Adrenal gland (tissue), 12 donors: ENCODE results near the gene GPC6. TPM values are rescaled to one million over a fixed set of nuclear protein-coding genes. Genes with fewer than 3 reads are reported as not detected.

Experiments
- DNase-seq, 7 donors: peaks; one replicate each; pipeline ENCODE4 v3.0.0-alpha.2; 2019 to 2020
- H3K27ac ChIP-seq, 5 donors: fragments of 200-600 bp; sonication (generic) in 4 of 5; 1 replicate in 3 of 5; 2 replicates in 2 of 5; pipeline versions ENCODE4 v1.5.1 to v1.8.0; 2016 to 2020; ENCODE audit warnings: mild to moderate bottlenecking in 1 of 5
- H3K27me3 ChIP-seq: fragments of 200-600 bp; 2 replicates; pipeline ENCODE4 v1.8.0; 2021
- H3K36me3 ChIP-seq, 2 donors: fragments of 200-600 bp; replicated peaks in 1 of 2; 1 replicate in 1 of 2; 2 replicates in 1 of 2; pipeline versions ENCODE4 v1.5.1 to v1.8.0; 2018 to 2022
- H3K4me1 ChIP-seq, 2 donors: fragments of 200-600 bp; replicated peaks in 1 of 2; 1 replicate in 1 of 2; 2 replicates in 1 of 2; pipeline versions ENCODE4 v1.5.1 to v1.8.0; 2018 to 2021
- H3K4me3 ChIP-seq, 4 donors: fragments of 200-600 bp; sonication (generic) in 3 of 4; one replicate each; pipeline ENCODE4 v1.5.1; 2016 to 2018
- H3K9me3 ChIP-seq, 3 donors: fragments of 200-600 bp; sonication (generic) in 1 of 3; replicated peaks in 1 of 3; 1 replicate in 2 of 3; 2 replicates in 1 of 3; pipeline versions ENCODE4 v1.5.1 to v1.8.0; 2016 to 2021
- CTCF ChIP-seq, 6 experiments: fragments of 450-650 bp in 4 of 6; fragments of 200-600 bp in 2 of 6; sonication (generic) in 1 of 6; IDR thresholded peaks; 1 replicate in 5 of 6; 2 replicates in 1 of 6; pipeline versions ENCODE4 v1.5.1 to v1.8.0; 2016 to 2021; ENCODE audit warnings: antibody characterized with exemption in 6 of 6, mild to moderate bottlenecking in 2 of 6, moderate library complexity in 1 of 6
- POLR2A ChIP-seq, 2 donors: fragments of 450-650 bp; IDR thresholded peaks; one replicate each; pipeline ENCODE4 v1.6.1; 2017; ENCODE audit warnings: antibody characterized with exemption in 2 of 2, mild to moderate bottlenecking in 2 of 2, moderate library complexity in 1 of 2
- WGBS, 4 donors: extraction: QIAGEN DNeasy Blood & Tissue Kit in 2 of 4; methylation state at CpG; one replicate each; pipeline versions ENCODE4 v1.1.5 to v1.1.7; 2013 to 2017; 5-methylcytosine and 5-hydroxymethylcytosine counted together
- intact Hi-C, 2 donors: fragments of 100-400 bp; cut with DNase I; formaldehyde crosslinking; loops; one replicate each; pipeline versions ENCODE4 v1.14.1 to v1.15.0; 2022 to 2023
- polyA plus RNA-seq, 3 donors: library from polyadenylated mRNA; stranded (reverse); fragments of 200-250 nt in 2 of 3; fragments of 350-450 nt in 1 of 3; fragmentation: Illumina TruSeq in 1 of 3; extraction: RNeasy Lipid Tissue Mini Kit (QIAGEN cat#74804) in 1 of 3; gene quantifications; one replicate each; pipeline ENCODE4 v1.2.3, GENCODE V29; 2013 to 2014
- total RNA-seq, 9 donors: library from RNA; depleted of rRNA in 4 of 9; stranded (reverse); fragments of >200 nt in 4 of 9; fragments of 120-200 nt in 1 of 9; fragmentation: NEBNext Ultra II Directional in 1 of 9; extraction: Animal tissue kit (Norgen Biotek cat#: 25700) in 1 of 9; gene quantifications; one replicate each; pipeline versions ENCODE4 v1.1.0 to v1.2.4, GENCODE V29; 2013 to 2023
- donor health status: healthy with polysubstance abuse.
- donor health status: Bipolar disorder and iron deficiency.
- donor health status: DM: yes; HTN: yes; CAD: no.
- donor health status: DM: no; HTN: no; CAD: no.
- donor health status: DM: no; HTN: no; CAD: no.
- donor health status: DM: yes; HTN: yes; CAD: no.

The GPC6 gene
- total and polyA plus RNA-seq, 12 donors = 0.37 to 62.3 (median 2.5) TPM

GRCh38 chr13:94414141-94414540, 1187.5 kb downstream of the GPC6 start:
- no peaks in the 10 kb centered on the region for H3K36me3 ChIP-seq
- H3K27me3 ChIP-seq = no peaks in the 10 kb centered on the region
- intact Hi-C loops = no loop called here
- TF ChIP-seq POLR2A (IDR thresholded peaks at IDR 0.05) (no peak), CTCF (IDR thresholded peaks at IDR 0.05) (no peak)
- WGBS, 4 donors = 62 to 73% (median 69%) methylated on average over 1 of the region's 1 CpG
- H3K9me3 ChIP-seq = no peaks in the 10 kb centered on the region
- no peaks in the 10 kb centered on the region for H3K4me1 ChIP-seq
- no peak for DNase-seq
- H3K4me3 ChIP-seq = no peak overlapping the region
- H3K27ac ChIP-seq = no peak overlapping the region

- Histone ChIP-seq H3K4me1 (no peaks in the 10 kb centered on the region), H3K27me3 (no peaks in the 10 kb centered on the region), H3K27ac (no peak overlapping the region), H3K4me3 (no peak overlapping the region), H3K9me3 (no peaks in the 10 kb centered on the region), H3K36me3 (no peaks in the 10 kb centered on the region)
- TF ChIP-seq POLR2A (IDR thresholded peaks at IDR 0.05) = no peak
- no peak for TF ChIP-seq CTCF (IDR thresholded peaks at IDR 0.05)
- WGBS, 4 donors = 44 to 60% (median 49%) methylated on average over 4 of the region's 4 CpGs
- intact Hi-C loops = no loop called here
- no peak for DNase-seq
These were observed 1188.1 kb downstream of the GPC6 start for GRCh38 chr13:94414708-94415107.

GRCh38 chr13:94415500-94416237, 1189.1 kb downstream of the GPC6 start:
- TF ChIP-seq POLR2A (IDR thresholded peaks at IDR 0.05) = no peak
- TF ChIP-seq CTCF (IDR thresholded peaks at IDR 0.05) = no peak
- Histone ChIP-seq H3K4me3 (no peak overlapping the region), H3K9me3 (no peaks in the 10 kb centered on the region), H3K27me3 (no peaks in the 10 kb centered on the region), H3K27ac (no peak overlapping the region), H3K4me1 (no peaks in the 10 kb centered on the region), H3K36me3 (no peaks in the 10 kb centered on the region)
- WGBS, 4 donors = 63 to 82% (median 72%) methylated on average over 7 of the region's 7 CpGs
- no peak for DNase-seq
- intact Hi-C loops = no loop called here

- intact Hi-C loops = no loop called here
- no peak overlapping the region for H3K4me3 ChIP-seq
- 61 to 64% (median 63%) methylated on average over 7 of the region's 7 CpGs for WGBS, 4 donors
- H3K27ac ChIP-seq = no peak overlapping the region
- no peaks in the 10 kb centered on the region for H3K27me3 ChIP-seq
- DNase-seq = peak in 1 of 7 donors; percentile 6
- H3K9me3 ChIP-seq = no peaks in the 10 kb centered on the region
- TF ChIP-seq CTCF (IDR thresholded peaks at IDR 0.05) = peak in 2 of 6 experiments; percentile 13 to 16
- no peak for TF ChIP-seq POLR2A (IDR thresholded peaks at IDR 0.05)
- no peaks in the 10 kb centered on the region for H3K36me3 ChIP-seq
- no peaks in the 10 kb centered on the region for H3K4me1 ChIP-seq
These were observed 1190.0 kb downstream of the GPC6 start for GRCh38 chr13:94416454-94417080.
